GM12878 (cell line): ENCODE results near the gene ZNF407. TPM values are rescaled to one million over a fixed set of nuclear protein-coding genes. Genes with fewer than 3 reads are reported as not detected.

Experiments
- ATAC-seq: fragments of 200-7000 bp; cut with Tn5 transposase; 3 replicates; pipeline ENCODE4 v1.9.1; 2020; ENCODE audit warnings: mild to moderate bottlenecking, moderate library complexity
- BruUV-seq: library from RNA; stranded (reverse); fragments of 400-500 nt; replicated peaks from 2 replicates; lab custom pipeline; 2021; lab: Mats Ljungman, UMichigan
- CTCF ChIA-PET: fragments of 300-600 bp; sonication (Branson Sonifier 250); formaldehyde crosslinking; extraction: SDS; loops from one replicate; lab custom pipeline; 2021; ENCODE audit warnings: inconsistent platforms; lab: Yijun Ruan, JAX
- POLR2A ChIA-PET: fragments of 350-600 bp; formaldehyde crosslinking; extraction: SDS; loops from one replicate; lab custom pipeline; 2021; ENCODE audit warnings: inconsistent platforms; lab: Charles Lee
- RAD21 ChIA-PET: fragments of 300-600 bp; sonication (Branson Sonifier 250); formaldehyde crosslinking; loops from one replicate; lab custom pipeline; 2023; ENCODE audit warnings: antibody characterized with exemption; ENCODE audit not compliant: unreplicated experiment; lab: Charles Lee
- SMC1A ChIA-PET: fragments of 300-600 bp; sonication (Branson Sonifier 250); formaldehyde crosslinking; loops from one replicate; lab custom pipeline; 2023; ENCODE audit not compliant: unreplicated experiment, uncharacterized antibody; lab: Charles Lee
- DNase-seq: peaks from one replicate; pipeline ENCODE4 v3.0.0-alpha.2; 2011; ENCODE audit warnings: low read depth, low spot score
- FAIRE-seq: peaks from 3 replicates; lab custom pipeline; 2011; peaks lifted over from hg19 to GRCh38; lab: Jason Lieb, UNC
- H2AFZ ChIP-seq: 2 replicates; pipeline ENCODE4 v1.6.0; 2011; ENCODE audit warnings: low read depth, low read length, control low read depth; ENCODE audit not compliant: control insufficient read depth
- H3K27ac ChIP-seq: 2 replicates; pipeline ENCODE4 v1.5.1; 2011; ENCODE audit warnings: control low read depth; ENCODE audit not compliant: control insufficient read depth, insufficient read depth
- H3K27me3 ChIP-seq, 2 experiments: replicated peaks in 1 of 2; 2 replicates each; pipeline versions ENCODE4 v1.6.0 to v1.6.1; 2011; ENCODE audit warnings: low read length in 1 of 2; ENCODE audit not compliant: control insufficient read depth in 2 of 2, insufficient read depth in 2 of 2
- H3K36me3 ChIP-seq, 2 experiments: 2 replicates each; pipeline ENCODE4 v1.5.1; 2011; ENCODE audit warnings: low read length in 1 of 2; ENCODE audit not compliant: control insufficient read depth in 2 of 2, insufficient read depth in 2 of 2
- H3K4me1 ChIP-seq: 2 replicates; pipeline ENCODE4 v1.6.1; 2011; ENCODE audit warnings: mild to moderate bottlenecking, low read length, moderate library complexity, mixed read lengths; ENCODE audit not compliant: control insufficient read depth, insufficient read depth
- H3K4me2 ChIP-seq: 2 replicates; pipeline ENCODE4 v1.6.0; 2011; ENCODE audit warnings: control low read depth; ENCODE audit not compliant: control insufficient read depth, insufficient read depth
- H3K4me3 ChIP-seq: fragments of 200-600 bp; sonication (generic); 2 replicates; pipeline ENCODE4 v1.5.1; 2016
- H3K79me2 ChIP-seq: 2 replicates; pipeline ENCODE4 v1.6.0; 2011; ENCODE audit warnings: low read length; ENCODE audit not compliant: control insufficient read depth, insufficient read depth
- H3K9ac ChIP-seq: 2 replicates; pipeline ENCODE4 v1.8.0; 2011; ENCODE audit warnings: low read length, control low read depth, mixed read lengths; ENCODE audit not compliant: control insufficient read depth, insufficient read depth
- H3K9me3 ChIP-seq: replicated peaks from 3 replicates; pipeline ENCODE4 v1.5.1; 2011; ENCODE audit warnings: mild to moderate bottlenecking, low read length; ENCODE audit not compliant: control insufficient read depth, insufficient read depth
- H4K20me1 ChIP-seq: 2 replicates; pipeline ENCODE4 v1.6.0; 2011; ENCODE audit not compliant: control insufficient read depth, insufficient read depth
- CBFB ChIP-seq: IDR thresholded peaks from 2 replicates; pipeline ENCODE4 v1.6.1; 2016; ENCODE audit warnings: antibody characterized with exemption, low read depth
- CBX5 ChIP-seq: sonication (generic); IDR thresholded peaks from 2 replicates; pipeline ENCODE4 v1.6.1; 2016; ENCODE audit warnings: low read depth, moderate library complexity, mild to moderate bottlenecking, inconsistent platforms
- NRF1 ChIP-seq: conservative IDR thresholded peaks from 2 replicates; pipeline ENCODE4 v1.6.1; 2011; ENCODE audit warnings: mild to moderate bottlenecking, low read depth, low read length, improper control_type of control experiment
- POLR2AphosphoS5 ChIP-seq: IDR thresholded peaks from 2 replicates; pipeline ENCODE4 v1.6.1; 2011; ENCODE audit warnings: mild to moderate bottlenecking, low read length, inconsistent platforms
- TARDBP ChIP-seq: IDR thresholded peaks from 2 replicates; pipeline ENCODE4 v1.6.1; 2016; ENCODE audit warnings: borderline replicate concordance
- WGBS: methylation state at CpG from one replicate; pipeline ENCODE4 v1.1.6; 2016; ENCODE audit warnings: low lambda C conversion rate; ENCODE audit not compliant: insufficient replicate concordance, insufficient coverage; ENCODE audit errors: missing lambda C conversion rate; 5-methylcytosine and 5-hydroxymethylcytosine counted together
- in situ Hi-C: fragments of 300-500 bp; cut with MboI; formaldehyde crosslinking; loops from 9 replicates; pipeline ENCODE4 v1.14.3; 2018; ENCODE audit warnings: mixed read lengths
- intact Hi-C: fragments of 100-400 bp; cut with micrococcal nuclease; formaldehyde crosslinking; loops from one replicate; pipeline ENCODE4 v1.14.2; 2022; ENCODE audit not compliant: unreplicated experiment
- polyA plus RNA-seq, 11 experiments: library from polyadenylated mRNA; depleted of rRNA in 4 of 11; unstranded in 6 of 11; stranded (reverse) in 5 of 11; fragments of >200 nt; fragmentation: Nextera tagmentation in 4 of 11; fragmentation: Illumina TruSeq in 1 of 11; extraction: Ambion mirVana in 4 of 11; extraction: Trizol in 1 of 11; gene quantifications; 1 replicate in 1 of 11; 2 replicates in 10 of 11; pipeline versions ENCODE4 v1.2.1 to v1.2.3, GENCODE V29; 2011 to 2016; ENCODE audit warnings: inconsistent platforms in 2 of 11, missing spikeins in 2 of 11, low read depth in 1 of 11
- total RNA-seq, 4 experiments: library from RNA; depleted of rRNA in 3 of 4; stranded (reverse); fragments of >200 nt in 3 of 4; fragmentation: Illumina TruSeq in 1 of 4; extraction: Trizol in 1 of 4; gene quantifications; 2 replicates each; pipeline versions ENCODE4 v1.2.1 to v1.2.3, GENCODE V29; 2013 to 2021
- TF ChIP-seq, protein P1 (sequence below): IDR thresholded peaks from 2 replicates; pipeline ENCODE4 v1.6.1; 2012; ENCODE audit warnings: mild to moderate bottlenecking, low read depth, low read length
- TF ChIP-seq, protein P2 (sequence below): fragments of 450-650 bp; formaldehyde crosslinking; IDR thresholded peaks from 2 replicates; pipeline ENCODE4 v1.4.0; 2022; ENCODE audit warnings: mild to moderate bottlenecking, moderate library complexity
- TF ChIP-seq, protein P3 (sequence below): fragments of 450-650 bp; IDR thresholded peaks from 2 replicates; pipeline ENCODE4 v1.6.1; 2018; ENCODE audit warnings: borderline replicate concordance, mild to moderate bottlenecking; ENCODE audit not compliant: partially characterized antibody

The ZNF407 gene
- total and polyA plus RNA-seq, 10 of the 15 experiments (the other 5 are each of a cell fraction or from before 2014, with no cell fraction given): 0.69 to 11.6 (median 5.3) TPM

DNA sequence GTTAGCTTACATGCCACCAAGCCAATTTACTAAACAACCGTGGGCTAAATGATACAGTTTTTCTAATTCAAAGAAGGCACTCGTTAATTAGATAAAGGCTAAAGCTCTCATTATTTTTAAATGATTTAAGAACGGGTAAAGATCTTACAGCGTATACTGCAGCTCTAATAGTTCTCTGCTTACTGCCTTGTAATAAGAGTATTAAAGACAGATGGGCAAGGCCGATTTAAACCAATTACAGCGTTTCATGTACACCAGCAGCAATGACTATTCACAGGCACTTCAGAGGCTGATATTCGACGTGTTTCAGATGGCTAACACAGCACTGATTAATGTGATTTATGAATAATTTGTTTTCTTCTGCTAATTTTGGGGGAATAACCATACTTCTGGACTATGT is 259.3 kb downstream of the ZNF407 start:
- no peak overlapping the region for H3K27ac ChIP-seq
- in situ Hi-C loops: no loop called here
- SMC1A ChIA-PET: no interaction called here
- TF ChIP-seq, protein P1, sequence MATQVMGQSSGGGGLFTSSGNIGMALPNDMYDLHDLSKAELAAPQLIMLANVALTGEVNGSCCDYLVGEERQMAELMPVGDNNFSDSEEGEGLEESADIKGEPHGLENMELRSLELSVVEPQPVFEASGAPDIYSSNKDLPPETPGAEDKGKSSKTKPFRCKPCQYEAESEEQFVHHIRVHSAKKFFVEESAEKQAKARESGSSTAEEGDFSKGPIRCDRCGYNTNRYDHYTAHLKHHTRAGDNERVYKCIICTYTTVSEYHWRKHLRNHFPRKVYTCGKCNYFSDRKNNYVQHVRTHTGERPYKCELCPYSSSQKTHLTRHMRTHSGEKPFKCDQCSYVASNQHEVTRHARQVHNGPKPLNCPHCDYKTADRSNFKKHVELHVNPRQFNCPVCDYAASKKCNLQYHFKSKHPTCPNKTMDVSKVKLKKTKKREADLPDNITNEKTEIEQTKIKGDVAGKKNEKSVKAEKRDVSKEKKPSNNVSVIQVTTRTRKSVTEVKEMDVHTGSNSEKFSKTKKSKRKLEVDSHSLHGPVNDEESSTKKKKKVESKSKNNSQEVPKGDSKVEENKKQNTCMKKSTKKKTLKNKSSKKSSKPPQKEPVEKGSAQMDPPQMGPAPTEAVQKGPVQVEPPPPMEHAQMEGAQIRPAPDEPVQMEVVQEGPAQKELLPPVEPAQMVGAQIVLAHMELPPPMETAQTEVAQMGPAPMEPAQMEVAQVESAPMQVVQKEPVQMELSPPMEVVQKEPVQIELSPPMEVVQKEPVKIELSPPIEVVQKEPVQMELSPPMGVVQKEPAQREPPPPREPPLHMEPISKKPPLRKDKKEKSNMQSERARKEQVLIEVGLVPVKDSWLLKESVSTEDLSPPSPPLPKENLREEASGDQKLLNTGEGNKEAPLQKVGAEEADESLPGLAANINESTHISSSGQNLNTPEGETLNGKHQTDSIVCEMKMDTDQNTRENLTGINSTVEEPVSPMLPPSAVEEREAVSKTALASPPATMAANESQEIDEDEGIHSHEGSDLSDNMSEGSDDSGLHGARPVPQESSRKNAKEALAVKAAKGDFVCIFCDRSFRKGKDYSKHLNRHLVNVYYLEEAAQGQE: no peak
- TF ChIP-seq, all 136 proteins: peak for 0
- no peak for FAIRE-seq
- H3K27me3 ChIP-seq: no peaks in the 10 kb centered on the region
- ChIA-PET POLR2A (no interaction called here), RAD21 (no interaction called here), CTCF (no interaction called here)
- BruUV-seq: no TSS peak
- no peak overlapping the region for H3K4me2 ChIP-seq
- no peaks in the 10 kb centered on the region for H3K79me2 ChIP-seq
- WGBS: 93% methylated on average over 8 of the region's 8 CpGs
- no peaks in the 10 kb centered on the region for H3K36me3 ChIP-seq
- ATAC-seq: no peak
- intact Hi-C loops: no loop called here
- no peaks in the 10 kb centered on the region for H4K20me1 ChIP-seq
- no peak overlapping the region for H2AFZ ChIP-seq
- DNase-seq: no peak
- no peak overlapping the region for H3K9ac ChIP-seq
- no peaks in the 10 kb centered on the region for H3K9me3 ChIP-seq
- H3K4me3 ChIP-seq: no peak overlapping the region
- H3K4me1 ChIP-seq: no peaks in the 10 kb centered on the region

DNA sequence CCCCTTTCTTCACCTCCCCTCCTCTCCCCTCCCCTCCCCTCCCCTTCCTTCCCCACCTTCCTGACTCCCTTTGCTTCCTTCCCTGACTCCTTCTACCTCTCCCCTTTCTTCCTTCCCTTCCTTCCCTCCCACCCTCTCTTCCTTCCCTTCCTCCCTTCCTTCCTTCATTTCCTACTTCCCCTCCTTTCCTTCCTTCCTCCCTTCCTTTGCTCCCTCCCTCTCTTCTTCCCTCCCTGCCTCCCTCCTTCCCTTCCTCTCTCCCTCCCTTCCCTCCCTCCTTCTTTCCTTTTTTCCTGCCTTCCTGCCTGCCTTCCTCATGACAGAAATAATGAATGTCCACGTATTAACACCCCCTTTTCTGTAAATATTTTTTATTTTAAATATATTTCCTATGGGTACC is 260.2 kb downstream of the ZNF407 start:
- ATAC-seq (no peak), FAIRE-seq (no peak), DNase-seq (no peak)
- H4K20me1 ChIP-seq: no peaks in the 10 kb centered on the region
- no peaks in the 10 kb centered on the region for H3K4me1 ChIP-seq
- no peaks in the 10 kb centered on the region for H3K27me3 ChIP-seq
- no peaks in the 10 kb centered on the region for H3K36me3 ChIP-seq
- no peak overlapping the region for H2AFZ ChIP-seq
- ChIA-PET SMC1A (interaction anchor here (1.1 to 1.5 kb wide), 2 partner anchors 10 to 105 kb away, joined by 3 to 4 read pairs; no protein-coding TSS in a partner anchor), RAD21 (no interaction called here), CTCF (interaction anchor here (1.4 kb wide), 1 partner anchor 41 kb away, joined by 3 read pairs; no protein-coding TSS in a partner anchor), POLR2A (no interaction called here)
- no TSS peak for BruUV-seq
- in situ Hi-C loops (no loop called here), intact Hi-C loops (no loop called here)
- WGBS: 40% methylated on average over 1 of the region's 1 CpG
- H3K9me3 ChIP-seq: no peaks in the 10 kb centered on the region
- H3K27ac ChIP-seq: no peak overlapping the region
- no peak overlapping the region for H3K4me3 ChIP-seq
- H3K4me2 ChIP-seq: no peak overlapping the region
- no peak overlapping the region for H3K9ac ChIP-seq
- no peaks in the 10 kb centered on the region for H3K79me2 ChIP-seq
- TF ChIP-seq, protein P2, sequence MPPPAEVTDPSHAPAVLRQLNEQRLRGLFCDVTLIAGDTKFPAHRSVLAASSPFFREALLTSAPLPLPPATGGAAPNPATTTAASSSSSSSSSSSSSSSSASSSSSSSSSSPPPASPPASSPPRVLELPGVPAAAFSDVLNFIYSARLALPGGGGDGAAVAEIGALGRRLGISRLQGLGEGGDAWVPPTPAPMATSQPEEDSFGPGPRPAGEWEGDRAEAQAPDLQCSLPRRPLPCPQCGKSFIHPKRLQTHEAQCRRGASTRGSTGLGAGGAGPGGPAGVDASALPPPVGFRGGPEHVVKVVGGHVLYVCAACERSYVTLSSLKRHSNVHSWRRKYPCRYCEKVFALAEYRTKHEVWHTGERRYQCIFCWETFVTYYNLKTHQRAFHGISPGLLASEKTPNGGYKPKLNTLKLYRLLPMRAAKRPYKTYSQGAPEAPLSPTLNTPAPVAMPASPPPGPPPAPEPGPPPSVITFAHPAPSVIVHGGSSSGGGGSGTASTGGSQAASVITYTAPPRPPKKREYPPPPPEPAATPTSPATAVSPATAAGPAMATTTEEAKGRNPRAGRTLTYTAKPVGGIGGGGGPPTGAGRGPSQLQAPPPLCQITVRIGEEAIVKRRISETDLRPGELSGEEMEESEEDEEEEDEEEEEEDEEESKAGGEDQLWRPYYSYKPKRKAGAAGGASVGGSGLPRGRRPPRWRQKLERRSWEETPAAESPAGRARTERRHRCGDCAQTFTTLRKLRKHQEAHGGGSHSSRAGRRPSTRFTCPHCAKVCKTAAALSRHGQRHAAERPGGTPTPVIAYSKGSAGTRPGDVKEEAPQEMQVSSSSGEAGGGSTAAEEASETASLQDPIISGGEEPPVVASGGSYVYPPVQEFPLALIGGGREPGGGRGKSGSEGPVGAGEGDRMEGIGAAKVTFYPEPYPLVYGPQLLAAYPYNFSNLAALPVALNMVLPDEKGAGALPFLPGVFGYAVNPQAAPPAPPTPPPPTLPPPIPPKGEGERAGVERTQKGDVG (CRISPR knock-in tag): no peak
- TF ChIP-seq TARDBP: no peak
- TF ChIP-seq, protein P3, sequence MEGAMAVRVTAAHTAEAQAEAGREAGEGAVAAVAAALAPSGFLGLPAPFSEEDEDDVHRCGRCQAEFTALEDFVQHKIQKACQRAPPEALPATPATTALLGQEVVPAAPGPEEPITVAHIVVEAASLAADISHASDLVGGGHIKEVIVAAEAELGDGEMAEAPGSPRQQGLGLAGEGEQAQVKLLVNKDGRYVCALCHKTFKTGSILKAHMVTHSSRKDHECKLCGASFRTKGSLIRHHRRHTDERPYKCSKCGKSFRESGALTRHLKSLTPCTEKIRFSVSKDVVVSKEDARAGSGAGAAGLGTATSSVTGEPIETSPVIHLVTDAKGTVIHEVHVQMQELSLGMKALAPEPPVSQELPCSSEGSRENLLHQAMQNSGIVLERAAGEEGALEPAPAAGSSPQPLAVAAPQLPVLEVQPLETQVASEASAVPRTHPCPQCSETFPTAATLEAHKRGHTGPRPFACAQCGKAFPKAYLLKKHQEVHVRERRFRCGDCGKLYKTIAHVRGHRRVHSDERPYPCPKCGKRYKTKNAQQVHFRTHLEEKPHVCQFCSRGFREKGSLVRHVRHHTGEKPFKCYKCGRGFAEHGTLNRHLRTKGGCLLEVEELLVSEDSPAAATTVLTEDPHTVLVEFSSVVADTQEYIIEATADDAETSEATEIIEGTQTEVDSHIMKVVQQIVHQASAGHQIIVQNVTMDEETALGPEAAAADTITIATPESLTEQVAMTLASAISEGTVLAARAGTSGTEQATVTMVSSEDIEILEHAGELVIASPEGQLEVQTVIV: no peak
- TF ChIP-seq POLR2AphosphoS5: no peak
- no peak for TF ChIP-seq CBX5
- TF ChIP-seq CBFB: no peak
- TF ChIP-seq NRF1: no peak
